GM12801 (cell line): Measurements from ENCODE around the gene ATP8B1.

ENCODE experiments used
- CTCF ChIP-seq: IDR thresholded peaks from one replicate; pipeline ENCODE4 v1.5.1; 2011; ENCODE audit warnings: control low read depth; ENCODE audit not compliant: insufficient read length; ENCODE audit errors: extremely low read depth

The ATP8B1 gene

GRCh38 chr18:57794951-57795728 is 8.0 kb downstream of the ATP8B1 start:
- TF ChIP-seq CTCF: no peak

- TF ChIP-seq CTCF: no peak
These were observed 9.7 kb downstream of the ATP8B1 start for GRCh38 chr18:57793302-57793986.

- no peak for TF ChIP-seq CTCF
These were observed 10.3 kb downstream of the ATP8B1 start for GRCh38 chr18:57792631-57793301.

GRCh38 chr18:57791911-57792310 is 11.2 kb downstream of the ATP8B1 start:
- no peak for TF ChIP-seq CTCF

- TF ChIP-seq CTCF: no peak
These were observed 11.9 kb downstream of the ATP8B1 start for GRCh38 chr18:57791192-57791591.

GRCh38 chr18:57790316-57790715 is 12.8 kb downstream of the ATP8B1 start:
- TF ChIP-seq CTCF: no peak

GRCh38 chr18:57789759-57790158 is 13.4 kb downstream of the ATP8B1 start:
- no peak for TF ChIP-seq CTCF
